Measurements from ENCODE around the gene SYP.

- TF ChIP-seq POLR2A (IDR thresholded peaks at IDR 0.05; ENCODE audit: low read depth) (no peak), CTCF (IDR thresholded peaks at IDR 0.05) (peak; percentile 38 to 60 (median 39)), POLR2AphosphoS5 (IDR thresholded peaks at IDR 0.05) (no peak), EP300 (IDR thresholded peaks at IDR 0.05) (no peak)
These were observed 7.2 kb downstream of the SYP start for GRCh38 chrX:49192722-49193328.
